ENCODE results near the gene SH3BP4. TPM values are rescaled to one million over a fixed set of nuclear protein-coding genes. Genes with fewer than 3 reads are reported as not detected.
A peak's percentile ranks its signal among the peaks of the same experiment; 100 is the strongest.

SH3BP4 gene
- total RNA-seq, 1 experiment from 2014 or later: 93.8 TPM

GRCh38 chr2:235017441-235017840 lies 65.6 kb downstream of the SH3BP4 start:
- peaks cover 26 to 28% of the 10 kb centered on the region in 2 experiments for H3K4me1 Mint-ChIP-seq
- H4K8ac ChIP-seq (replicated peaks; ENCODE audit: insufficient read length, low read depth, low read length): no peak overlapping the region
- WGBS (ENCODE audit: extremely low coverage, insufficient read length, low lambda C conversion rate): no CpG with 5 or more reads among the region's 4 CpGs
- H3K9me3 Mint-ChIP-seq: peaks cover 5 to 8% of the 10 kb centered on the region in 2 experiments; a peak in 3 of 5 replicates
- H3K79me2 ChIP-seq (ENCODE audit: insufficient read depth, low read length): peaks cover 11% of the 10 kb centered on the region; the same call in 1 of the 2 replicates
- H3K56ac ChIP-seq (ENCODE audit: insufficient read length, low read depth, low read length): no peak overlapping the region
- no peak overlapping the region for H3K18ac ChIP-seq (ENCODE audit: insufficient read length, low read depth, low read length)
- no peaks in the 10 kb centered on the region for H3K9me3 ChIP-seq (ENCODE audit: control insufficient read depth, low read depth, low read length)
- H4K20me1 ChIP-seq (ENCODE audit: control insufficient read depth, insufficient read depth, insufficient read length): no peaks in the 10 kb centered on the region
- H2BK5ac ChIP-seq (ENCODE audit: insufficient read length, low read length): no peak overlapping the region
- H3K14ac ChIP-seq (ENCODE audit: insufficient read depth, low read length): no peak overlapping the region
- H3T11ph ChIP-seq (ENCODE audit: low read length): no peak overlapping the region
- H3K27ac ChIP-seq (ENCODE audit: insufficient read length, low read depth, low read length): no peak overlapping the region
- H2AK5ac ChIP-seq (ENCODE audit: insufficient read length, low read length): no peak overlapping the region
- H3K79me1 ChIP-seq (ENCODE audit: insufficient read depth, low read depth, low read length, poor library complexity, severe bottlenecking): peaks cover 4% of the 10 kb centered on the region
- H3K23ac ChIP-seq (ENCODE audit: insufficient read length, low read depth, low read length): no peak overlapping the region
- TF ChIP-seq CTCF (conservative IDR thresholded peaks at IDR 0.05): no peak
- H3K27me3 ChIP-seq (ENCODE audit: insufficient read depth, low read length): no peaks in the 10 kb centered on the region
- no peak overlapping the region for H2BK120ac ChIP-seq (ENCODE audit: low read depth, low read length, poor library complexity, severe bottlenecking)
- DNase-seq: no peak
- no peak overlapping the region for H4K91ac ChIP-seq (ENCODE audit: insufficient read length, low read depth, low read length)
- H2AFZ ChIP-seq (ENCODE audit: low read length): no peak overlapping the region
- H3K4ac ChIP-seq (ENCODE audit: low read depth, low read length): no peak overlapping the region
- no peaks in the 10 kb centered on the region; the same call in 1 of the 2 replicates for H3K27me3 Mint-ChIP-seq (ENCODE audit: low read depth)
- H3K36me3 Mint-ChIP-seq (ENCODE audit: insufficient read depth in 1 of 3, low read depth in 3 of 3): peaks cover 13 to 64% (median 54%) of the 10 kb centered on the region in 3 experiments
- no peak overlapping the region for H2BK15ac ChIP-seq (ENCODE audit: low read depth, low read length)
- H2BK12ac ChIP-seq (ENCODE audit: insufficient read length, low read depth, low read length): no peak overlapping the region
- no peak overlapping the region for H2BK20ac ChIP-seq (ENCODE audit: low read depth, low read length, poor library complexity, severe bottlenecking)
- no peak overlapping the region for H3K4me2 ChIP-seq (ENCODE audit: insufficient read depth, insufficient read length, low read length)
- no peak overlapping the region for H3K4me3 Mint-ChIP-seq
- no peaks in the 10 kb centered on the region for H3K23me2 ChIP-seq (ENCODE audit: insufficient read length, low read depth, low read length, poor library complexity, severe bottlenecking)
- no peak overlapping the region for H3K9ac ChIP-seq (ENCODE audit: extremely low read depth, insufficient read length, low read length)
- no peak overlapping the region for H4K5ac ChIP-seq (ENCODE audit: insufficient read length, low read depth, low read length)
- peak overlapping the region in 2 of 3 experiments; percentile 13 to 78; a peak in 1 of 7 replicates for H3K27ac Mint-ChIP-seq
- H3K4me1 ChIP-seq (ENCODE audit: insufficient read depth, low read length): 0 out of 2 replicates have a peak, but pooled peaks cover 2% of the 10 kb centered on the region
